GM18517 (cell line): ENCODE results near the gene TGFB3.
"Not testable (repeated sequence)": the region's sequence is repeated elsewhere in the genome, so short reads cannot be mapped to it uniquely, and the experiment has no call there.

ENCODE experiments used
- ATAC-seq: cut with Tn5 transposase; IDR thresholded peaks from one replicate; pipeline ENCODE4 v1.9.1; 2021; ENCODE audit warnings: mild to moderate bottlenecking, moderate library complexity; ENCODE audit not compliant: unreplicated experiment

The TGFB3 gene

DNA sequence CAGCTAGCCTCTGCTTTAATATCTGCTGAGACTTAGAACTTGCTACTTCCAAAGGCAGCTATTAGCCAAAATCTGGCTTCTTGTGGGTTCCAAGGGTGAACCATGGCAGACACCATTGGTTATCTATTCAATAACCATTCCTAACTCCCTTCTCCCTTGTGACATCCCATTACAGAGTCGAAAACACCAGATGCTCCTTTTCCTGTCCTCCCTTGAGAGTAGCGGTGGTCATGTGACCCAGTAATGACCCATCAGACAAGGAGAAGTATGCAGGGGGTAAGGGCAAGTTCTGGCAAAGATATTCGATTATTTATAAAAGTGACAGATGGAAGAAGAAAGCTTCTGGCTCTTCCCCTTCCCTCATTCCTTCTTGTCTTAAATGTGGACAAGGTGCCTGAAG, 20.1 kb downstream of the TGFB3 start:
- ATAC-seq, result no peak

DNA sequence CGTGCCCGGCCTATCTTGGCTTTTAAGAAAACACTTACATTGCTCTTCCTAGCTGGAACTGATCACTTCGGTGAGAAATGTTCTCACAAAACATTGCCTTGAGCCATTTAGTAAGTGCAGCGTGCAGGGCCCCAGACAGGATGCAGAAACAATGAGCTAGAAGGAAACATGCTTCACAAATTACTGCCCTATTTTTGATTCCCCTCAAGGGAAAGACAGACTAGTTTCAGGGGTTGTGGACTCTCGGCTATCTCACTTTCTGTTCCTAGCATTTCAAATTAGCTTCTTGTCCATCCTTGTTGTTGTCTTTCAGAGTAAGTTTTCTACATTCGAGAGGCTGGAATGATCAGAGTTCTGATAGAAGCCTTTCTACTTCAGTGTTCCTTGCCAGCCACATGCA, 21.6 kb downstream of the TGFB3 start:
- no peak for ATAC-seq

DNA sequence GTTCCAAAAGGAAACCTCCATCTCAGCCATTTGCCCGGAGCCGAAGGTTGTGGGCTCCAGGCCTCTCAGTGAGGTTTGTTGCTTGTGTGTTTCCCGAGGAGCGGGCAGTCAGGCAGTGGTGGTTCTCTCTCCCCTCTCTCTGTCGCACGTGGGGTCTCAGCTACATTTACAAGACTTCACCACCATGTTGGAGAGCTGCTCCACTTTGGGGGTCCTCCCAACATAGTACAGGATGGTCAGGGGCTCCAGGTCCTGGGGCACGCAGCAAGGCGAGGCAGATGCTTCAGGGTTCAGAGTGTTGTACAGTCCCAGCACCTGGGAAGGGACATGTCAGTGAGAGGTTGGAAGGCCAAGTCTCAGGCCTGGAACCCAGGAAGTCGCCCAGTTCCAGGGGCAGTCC, 22.8 kb downstream of the TGFB3 start:
- ATAC-seq, result no peak

DNA sequence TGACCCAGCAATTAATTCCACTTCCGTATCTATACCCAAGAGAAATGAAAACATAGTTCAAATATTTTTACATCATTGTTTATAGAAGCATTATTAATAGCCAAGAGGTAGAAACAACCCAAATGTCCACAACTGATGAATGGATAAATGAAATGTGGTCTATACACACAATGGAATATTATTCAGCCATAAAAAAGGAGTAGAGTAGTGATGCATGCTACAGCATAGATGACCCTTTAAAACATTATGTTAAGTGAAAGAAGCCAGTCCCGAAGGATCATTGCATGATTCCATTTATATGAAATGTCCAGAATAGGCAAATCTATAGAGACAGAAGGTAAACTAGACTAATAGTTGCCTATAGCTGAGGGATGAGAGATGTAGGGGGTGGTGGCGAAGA, 29.3 kb downstream of the TGFB3 start:
- no peak for ATAC-seq

DNA sequence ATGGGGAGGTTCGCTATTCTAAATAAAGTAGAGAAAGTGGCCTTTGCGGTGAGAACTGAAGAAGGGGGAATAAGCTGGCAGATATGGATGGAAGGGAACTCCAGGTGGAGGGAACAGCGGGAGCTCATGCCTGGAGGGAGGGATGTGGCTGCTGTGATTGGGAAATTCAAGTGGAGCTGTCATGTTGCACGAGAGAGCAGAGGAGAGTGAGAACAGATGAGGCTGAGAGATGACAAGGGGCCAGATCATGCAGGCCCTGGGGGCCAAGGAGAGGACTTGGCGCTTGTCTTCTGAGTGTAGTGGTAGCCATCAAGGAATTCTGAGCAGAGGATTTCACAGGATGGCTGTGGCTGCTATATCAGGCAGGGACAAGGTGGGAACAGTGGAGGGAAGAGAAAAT, 35.0 kb downstream of the TGFB3 start:
- no peak for ATAC-seq

DNA sequence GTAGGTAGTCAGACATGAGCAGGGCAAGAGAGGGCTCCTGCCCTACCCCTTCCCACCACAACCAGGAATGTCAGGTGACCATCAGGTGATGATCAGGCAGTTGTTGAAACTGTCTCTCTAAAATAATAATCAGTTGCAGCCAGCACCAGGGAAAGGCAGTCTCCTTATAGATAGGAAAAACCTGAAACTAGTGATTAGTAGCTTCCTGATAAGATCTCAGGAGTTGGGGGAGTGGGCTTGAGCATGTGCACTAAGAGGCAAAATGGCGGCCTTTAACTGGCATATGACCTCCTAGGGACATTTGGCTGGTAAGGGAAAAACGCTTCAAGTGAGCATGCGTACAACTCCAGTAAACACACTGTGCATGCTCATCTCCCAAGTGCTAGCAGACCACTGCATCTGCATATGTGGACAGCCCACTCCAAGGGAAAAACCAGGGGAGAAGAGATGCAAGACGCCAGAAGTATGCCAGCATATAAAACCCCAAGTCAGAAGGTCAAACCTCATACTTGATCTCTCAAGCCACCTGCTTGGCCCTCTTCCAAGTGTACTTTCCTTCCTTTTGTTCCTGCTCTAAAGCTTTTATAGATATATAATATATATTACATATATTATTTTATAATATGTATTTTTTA, 37.1 kb downstream of the TGFB3 start:
- no peak for ATAC-seq

DNA sequence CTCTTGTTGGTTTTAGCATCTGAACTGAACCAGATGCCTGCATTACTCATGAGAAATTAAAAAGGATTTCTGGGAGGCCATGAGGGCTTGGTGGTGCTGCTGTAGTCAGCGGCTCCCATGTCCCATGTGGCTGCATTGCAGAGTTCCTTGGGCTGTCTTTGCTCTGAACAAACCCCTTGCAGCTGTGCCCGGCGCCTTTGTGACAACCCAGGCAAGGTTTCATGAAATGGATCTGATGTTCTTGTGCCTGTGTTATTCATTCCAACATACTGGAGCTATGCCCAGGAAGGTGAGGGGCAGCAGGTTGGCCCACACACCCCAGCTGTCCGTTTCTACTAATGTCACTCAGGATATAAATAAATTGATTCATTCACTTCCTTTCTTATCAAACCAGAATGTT, 40.8 kb downstream of the TGFB3 start:
- no peak for ATAC-seq

DNA sequence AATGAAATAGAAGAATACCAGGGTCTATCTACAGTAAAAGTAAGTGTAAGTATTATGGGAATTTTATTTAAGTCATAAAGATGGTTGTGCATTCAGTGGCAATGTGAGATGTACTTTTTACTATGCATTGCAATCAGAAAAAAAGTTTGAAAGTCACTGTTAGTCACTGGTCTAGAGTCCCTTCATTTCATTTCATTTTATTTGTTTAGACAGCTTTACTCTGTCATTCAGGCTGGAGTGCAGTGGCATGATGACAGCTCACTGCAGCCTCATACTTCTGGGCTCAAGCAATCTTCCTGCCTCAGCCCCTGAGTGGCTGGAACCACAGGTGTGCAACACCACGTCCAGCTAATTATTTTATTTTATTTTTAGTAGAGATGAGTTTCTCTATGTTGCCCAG, 42.6 kb downstream of the TGFB3 start:
- ATAC-seq, result no peak

DNA sequence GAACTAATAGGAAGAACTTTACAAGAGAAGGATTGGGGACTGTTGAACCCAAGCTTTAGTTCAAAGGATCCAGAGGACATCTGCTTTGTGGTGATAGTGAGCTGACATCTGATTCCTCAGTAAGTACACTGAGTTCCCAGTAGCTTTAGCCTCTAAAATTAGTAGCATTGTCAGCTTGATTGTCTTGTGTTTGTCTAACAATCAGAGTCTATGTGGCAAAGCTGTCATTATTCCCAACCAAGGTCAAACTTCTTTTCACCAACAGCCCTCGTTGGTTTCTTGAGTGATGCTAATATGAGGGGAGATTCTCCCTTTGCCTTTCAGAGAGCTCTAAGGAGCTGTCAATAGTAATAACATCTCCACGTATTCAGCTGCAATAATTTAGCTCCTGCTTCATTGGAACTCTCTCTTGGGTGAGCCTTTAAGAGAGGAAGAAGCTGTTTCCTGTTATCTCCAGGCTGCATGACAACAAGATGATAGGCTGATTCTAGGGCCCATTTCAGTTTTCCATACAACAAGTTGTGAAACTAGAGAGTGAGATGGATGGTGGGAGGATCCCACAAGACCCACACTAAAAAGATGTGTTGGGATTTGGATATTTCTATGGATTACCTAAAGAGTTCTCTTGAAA, 46.7 kb downstream of the TGFB3 start:
- ATAC-seq, result no peak

DNA sequence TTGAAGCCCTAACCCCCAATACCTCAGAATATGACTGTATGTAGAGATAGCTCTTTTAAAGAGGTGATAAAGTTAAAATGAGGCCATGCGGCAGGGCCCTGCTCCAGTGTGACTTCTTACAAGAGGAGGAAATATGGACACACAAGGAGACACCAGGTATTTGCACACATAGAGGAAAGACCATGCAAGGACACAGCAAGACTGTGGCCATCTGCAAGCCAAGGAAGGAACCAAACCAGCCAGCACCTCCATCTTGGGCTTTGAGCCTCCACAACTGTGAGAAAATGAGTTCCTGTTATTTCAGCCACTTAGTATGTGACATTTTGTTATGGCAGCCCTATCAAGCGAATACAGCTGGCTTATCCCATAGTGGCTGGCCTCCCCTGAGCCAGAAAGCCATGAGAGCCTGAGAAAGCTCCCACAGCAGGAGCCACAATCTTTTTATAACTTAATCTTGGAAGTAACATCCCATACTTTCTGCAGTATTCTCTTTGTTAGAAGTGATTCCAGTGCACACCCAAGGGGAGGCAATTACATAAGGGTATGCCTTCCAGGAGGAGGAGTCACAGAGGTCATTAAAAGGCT, 48.0 kb downstream of the TGFB3 start:
- ATAC-seq, result no peak

DNA sequence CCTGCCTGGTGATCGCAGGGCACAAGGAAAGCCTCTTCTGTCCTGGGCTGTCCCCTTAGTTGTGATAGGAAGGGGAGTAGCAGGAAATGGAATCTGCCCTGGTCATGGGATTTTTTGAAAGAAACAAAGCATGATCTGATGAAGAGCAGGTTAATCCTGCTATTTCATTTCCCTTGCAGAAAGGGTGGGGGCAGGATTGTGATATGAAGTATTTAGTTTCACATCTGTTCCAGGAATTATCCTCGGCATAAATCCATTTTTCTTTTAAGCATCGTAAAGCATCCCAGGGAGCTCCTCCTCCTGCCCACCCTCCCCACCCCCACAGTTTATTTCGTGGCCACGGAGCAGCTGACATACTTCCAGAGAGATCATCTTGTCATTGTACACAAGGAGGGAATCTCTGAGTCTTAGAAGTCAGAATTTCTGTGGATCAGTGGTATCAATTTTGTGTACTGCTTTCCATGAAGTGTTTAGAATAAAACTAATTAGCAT, 53.1 kb downstream of the TGFB3 start:
- ATAC-seq, result no peak

DNA sequence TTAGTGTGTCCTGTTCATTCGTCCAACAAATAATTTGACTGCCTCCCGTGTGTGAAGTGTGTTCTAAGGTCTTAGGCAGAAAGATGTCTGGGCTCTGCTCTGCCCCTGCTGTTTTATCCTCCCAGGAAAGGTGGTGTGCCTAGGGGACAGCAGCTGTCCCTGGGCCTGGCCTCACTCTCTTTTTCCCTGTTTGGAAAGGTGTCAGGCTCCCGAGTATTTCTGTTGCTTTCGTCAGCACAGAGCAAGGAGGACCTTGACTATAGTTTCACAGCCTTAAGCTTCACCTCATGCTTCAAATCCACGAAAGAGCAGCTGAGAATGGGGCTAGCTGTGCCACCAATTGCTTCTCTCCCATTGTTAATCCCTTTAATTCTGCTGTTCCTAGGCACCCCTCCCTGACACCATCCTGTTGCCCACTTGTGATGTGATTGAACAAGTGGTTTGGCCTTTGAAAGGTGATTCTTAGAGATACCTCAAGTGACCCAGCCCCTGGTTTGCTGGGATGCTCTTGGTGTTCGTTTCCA, 54.2 kb downstream of the TGFB3 start:
- ATAC-seq, result no peak

DNA sequence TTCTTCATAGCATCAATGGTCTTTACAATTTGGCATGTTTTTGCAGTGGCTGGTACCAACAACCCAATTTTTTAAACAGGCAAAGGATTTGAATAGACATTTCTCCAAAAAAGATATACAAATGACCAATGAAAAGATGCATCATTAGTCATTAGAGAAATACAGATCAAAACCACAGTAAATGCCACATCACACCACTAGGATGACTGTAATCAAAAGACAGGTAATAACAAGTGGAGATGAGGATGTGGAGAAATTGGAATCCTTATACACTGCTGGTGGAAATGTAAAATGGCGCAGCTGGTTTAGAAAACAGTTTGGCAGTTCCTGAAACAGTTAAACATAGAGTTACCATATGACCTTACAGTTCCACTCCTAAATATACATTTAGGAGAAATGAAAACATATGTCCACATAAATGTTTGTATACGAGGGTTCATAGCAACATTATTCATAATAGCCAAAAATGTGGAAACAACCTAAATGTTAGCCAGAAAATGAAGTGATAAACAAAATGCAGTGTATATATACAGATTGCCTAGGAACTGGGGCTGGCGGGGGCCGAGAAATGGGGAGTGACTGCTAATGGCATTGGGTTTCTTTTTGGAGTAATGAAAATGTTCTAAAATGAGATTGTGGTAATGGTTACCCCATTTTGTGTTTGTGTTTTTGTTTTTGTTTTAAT, 55.2 kb downstream of the TGFB3 start:
- no peak for ATAC-seq

DNA sequence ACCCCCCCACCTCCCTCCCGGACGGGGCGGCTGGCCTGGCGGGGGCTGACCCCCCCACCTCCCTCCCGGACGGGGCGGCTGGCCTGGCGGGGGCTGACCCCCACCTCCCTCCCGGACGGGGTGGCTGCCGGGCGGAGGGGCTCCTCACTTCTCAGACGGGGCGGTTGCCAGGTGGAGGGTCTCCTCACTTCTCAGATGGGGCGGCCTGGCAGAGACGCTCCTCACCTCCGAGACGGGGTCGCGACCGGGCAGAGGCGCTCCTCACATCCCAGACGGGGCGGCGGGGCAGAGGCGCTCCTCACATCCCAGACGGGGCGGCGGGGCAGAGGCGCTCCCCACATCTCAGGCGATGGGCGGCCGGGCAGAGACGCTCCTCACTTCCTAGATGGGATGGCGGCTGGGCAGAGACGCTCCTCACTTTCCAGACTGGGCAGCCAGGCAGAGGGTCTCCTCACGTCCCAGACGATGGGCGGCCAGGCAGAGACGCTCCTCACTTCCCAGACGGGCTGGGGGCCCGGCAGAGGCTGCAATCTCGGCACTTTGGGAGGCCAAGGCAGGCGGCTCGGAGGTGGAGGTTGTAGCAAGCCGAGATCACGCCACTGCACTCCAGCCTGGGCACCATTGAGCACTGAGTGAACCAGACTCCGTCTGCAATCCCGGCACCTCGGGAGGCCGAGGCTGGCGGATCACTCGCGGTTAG, 56.5 kb downstream of the TGFB3 start:
- not testable (repeated sequence) for ATAC-seq

DNA sequence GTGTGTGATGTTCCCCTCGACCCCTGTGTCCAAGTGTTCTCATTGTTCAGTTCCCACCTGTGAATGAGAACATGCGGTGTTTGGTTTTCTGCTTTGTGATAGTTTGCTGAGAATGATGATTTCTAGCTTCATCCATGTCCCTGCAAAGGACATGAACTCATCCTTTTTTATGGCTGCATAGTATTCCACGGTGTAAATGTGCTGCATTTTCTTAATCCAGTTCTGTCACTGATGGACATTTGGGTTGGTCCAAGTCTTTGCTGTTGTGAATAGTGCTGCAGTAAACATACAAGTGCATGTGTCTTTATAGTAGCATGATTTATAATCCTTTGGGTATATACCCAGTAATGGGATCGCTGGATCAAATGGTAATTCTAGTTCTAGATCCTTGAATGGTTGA, 61.4 kb downstream of the TGFB3 start:
- ATAC-seq, result not testable (repeated sequence)

DNA sequence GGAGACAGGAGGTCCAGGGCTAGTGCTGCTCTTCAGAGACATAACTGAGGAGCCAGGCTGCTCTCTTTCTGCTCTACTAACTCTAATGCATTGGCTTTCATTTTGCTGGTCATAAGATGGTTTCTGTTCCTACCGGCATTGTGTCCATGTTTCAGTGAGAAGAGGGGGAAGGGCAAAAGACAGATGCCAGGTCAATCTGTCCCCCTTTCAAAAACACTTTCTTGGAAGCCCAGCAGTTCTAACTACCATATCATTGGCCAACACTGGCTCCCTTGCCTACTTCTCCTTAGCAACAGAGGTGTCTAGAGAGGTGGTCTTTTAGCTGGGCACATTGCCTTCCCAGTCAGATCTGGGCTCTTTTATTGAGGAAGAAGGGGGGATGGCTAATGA, 63.9 kb downstream of the TGFB3 start:
- no peak for ATAC-seq

DNA sequence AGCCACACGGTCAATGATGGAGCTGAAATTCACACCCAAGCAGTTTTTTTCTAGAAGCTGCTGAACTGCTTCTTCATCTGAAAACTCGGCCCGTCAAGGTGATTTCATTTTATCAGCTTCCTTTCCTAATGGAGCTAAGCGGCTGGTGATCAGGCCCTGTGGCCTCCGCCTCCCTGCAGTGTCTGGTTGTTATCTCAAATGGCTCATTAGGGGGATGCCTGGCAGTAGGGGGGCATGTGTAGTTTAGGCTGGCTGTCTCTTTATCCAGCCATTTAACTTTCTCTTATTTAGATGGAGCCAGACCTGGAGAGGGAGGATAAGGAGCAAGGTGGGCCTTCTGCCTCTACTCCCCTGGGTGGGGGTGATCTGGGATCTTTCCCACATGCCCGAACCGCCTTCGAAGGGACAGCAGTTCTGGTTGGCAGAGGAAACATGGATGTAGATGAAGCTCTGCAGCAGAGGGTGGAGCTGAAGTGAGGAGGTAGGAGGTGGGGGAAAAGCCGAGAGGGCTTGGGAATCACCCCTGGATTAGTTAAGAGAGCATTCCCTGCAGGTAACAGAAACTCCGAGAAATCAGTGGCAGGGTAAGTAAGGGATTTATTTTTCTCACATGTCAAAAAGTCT, 64.4 kb downstream of the TGFB3 start:
- ATAC-seq, result no peak

DNA sequence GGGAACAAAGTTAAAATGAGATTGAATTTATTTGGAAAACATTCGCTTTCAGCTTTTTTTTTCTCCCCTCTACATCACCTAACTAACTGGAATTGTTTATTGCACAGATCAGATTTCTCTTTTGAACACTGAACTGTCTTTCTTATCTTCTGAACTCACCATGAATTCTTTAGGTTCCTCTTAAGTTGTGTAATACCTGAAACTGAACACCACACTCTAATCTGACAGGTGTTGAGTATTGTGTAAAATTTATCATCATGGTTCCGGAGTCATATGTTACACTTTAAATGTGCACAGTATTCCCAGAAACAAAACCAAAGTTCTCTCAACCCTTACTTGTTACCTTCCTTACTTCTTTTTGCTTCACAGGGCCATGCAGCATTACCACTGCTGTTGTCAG, 66.8 kb downstream of the TGFB3 start:
- ATAC-seq, result no peak

DNA sequence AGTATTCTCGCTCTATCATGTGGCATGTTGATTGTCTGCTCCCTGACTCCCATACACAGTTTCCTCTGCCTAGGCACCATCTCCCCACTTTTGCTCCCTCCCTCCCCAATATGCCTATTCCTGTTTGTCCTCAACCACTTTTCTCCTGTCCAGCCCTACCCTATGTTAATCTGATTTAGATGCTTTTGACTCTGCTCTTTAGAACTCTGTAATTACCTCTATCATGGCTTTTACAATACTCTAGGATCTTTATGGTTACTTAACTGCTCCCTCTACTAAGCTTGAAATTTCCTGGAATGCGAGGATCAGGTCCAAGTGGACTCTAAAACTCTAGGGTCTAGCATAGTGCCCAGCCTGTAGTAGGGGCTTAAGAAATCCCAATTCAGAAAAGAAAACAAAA, 68.6 kb downstream of the TGFB3 start:
- no peak for ATAC-seq

DNA sequence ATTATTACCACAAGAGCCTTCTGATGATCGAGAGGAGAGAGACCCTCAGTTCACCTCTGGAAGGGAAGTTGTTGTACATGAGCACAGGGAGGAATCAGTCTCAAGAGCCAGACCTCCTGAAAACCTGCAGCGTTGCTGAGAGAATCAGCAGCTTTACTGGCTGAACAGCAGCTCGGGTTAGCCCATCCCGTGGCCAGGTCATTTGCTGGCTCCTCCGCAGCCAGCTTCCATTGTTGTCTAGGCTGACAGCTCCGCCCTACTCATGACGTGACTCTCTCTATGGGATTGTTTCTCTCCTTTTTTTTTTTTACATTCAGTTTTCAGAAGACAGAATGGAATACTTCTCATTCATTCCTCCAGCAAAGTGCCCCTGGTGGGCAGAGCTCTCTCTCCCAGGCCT, 69.9 kb downstream of the TGFB3 start:
- no peak for ATAC-seq

DNA sequence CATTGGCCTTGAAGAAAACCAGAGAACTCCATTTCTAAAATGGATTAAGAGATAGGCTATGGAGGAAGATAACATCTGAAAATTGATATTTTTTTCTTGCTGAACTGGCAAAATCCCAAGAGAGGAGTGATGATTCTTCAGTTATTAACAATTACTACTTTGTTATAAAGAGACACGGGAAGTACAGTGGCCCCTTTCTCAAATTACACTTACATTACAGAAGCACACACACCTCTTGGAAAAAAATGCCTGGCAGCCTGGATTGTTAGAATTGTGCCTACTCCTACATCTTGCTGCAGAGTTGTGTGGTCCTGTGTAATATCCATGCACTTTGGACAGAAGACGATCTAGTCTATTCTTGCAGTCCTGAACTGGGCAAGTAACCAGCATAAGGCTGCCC, 71.7 kb downstream of the TGFB3 start:
- ATAC-seq, result no peak
